ELR (cell line): ENCODE data around the gene TAF6.

ENCODE experiments used
- DNase-seq: peaks from one replicate; pipeline ENCODE4 v3.0.0-alpha.2; 2015; ENCODE audit warnings: low read depth

TAF6 gene

DNA sequence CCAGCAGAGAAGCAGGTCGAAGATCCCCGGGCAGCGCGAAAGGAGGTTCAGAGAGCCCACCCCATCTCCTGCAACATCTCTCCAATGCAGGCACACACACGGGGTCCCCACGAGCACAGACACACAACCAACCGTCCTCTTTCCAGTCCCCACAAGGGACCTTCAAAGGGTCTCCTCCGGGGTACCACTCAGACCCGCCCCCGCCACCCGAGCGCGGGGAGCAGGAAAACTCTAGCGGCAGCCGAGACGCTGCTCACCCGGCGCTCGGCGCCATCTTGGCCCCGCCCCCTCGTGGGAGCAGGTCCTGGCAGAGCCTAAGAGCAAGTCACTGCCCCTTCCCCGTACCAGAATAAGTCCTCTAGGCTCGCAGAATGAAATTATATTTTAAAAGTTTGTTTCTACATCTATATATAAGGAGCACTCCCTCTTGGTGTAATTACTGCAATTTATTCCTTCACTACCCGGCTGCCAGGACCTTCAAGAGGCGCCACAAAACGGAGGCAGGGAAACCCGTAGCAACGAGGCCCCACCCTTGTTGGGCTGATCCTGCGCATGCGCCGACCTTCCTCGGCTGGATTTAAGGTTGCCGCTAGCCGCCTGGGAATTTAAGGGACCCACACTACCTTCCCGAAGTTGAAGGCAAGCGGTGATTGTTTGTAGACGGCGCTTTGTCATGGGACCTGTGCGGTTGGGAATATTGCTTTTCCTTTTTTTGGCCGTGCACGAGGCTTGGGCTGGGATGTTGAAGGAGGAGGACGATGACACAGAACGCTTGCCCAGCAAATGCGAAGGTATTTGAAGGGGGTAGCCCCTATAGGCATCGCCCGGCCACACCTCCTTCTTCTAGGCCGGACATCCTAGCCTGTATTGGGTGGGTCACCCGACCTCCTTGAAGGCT is at the start of gene TAF6, which contains the start of gene CNPY4:
Gene TAF6, minus strand, starts transcription at position 287 of the 898 bp plus-strand sequence. CDS start 5,149 bp downstream, outside the sequence.
Gene CNPY4, plus strand, starts transcription at position 563 of the 898 bp plus-strand sequence. Its CDS starts 111 bp downstream, at position 674.
- DNase-seq: peak; percentile 95

DNA sequence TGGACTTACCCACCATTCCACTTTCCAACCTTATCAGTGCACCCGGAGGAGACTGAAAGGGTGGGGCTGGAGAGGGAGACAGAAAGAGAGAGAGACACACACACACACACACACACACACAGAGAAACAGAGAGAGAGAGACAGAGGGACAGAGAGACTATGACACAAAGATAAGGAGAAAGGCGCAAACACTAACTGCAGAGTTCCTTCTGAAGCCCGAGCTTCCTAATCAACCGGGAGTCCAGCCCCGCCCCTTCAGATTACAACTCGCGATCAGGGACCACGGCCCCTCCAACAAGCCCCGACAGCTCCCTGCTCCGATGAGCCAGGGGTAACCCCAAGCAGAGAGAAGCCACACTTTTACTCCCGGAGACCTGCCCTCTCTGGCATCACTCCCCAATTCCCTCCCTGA is 48.8 kb upstream of the TAF6 start:
- DNase-seq: no peak

DNA sequence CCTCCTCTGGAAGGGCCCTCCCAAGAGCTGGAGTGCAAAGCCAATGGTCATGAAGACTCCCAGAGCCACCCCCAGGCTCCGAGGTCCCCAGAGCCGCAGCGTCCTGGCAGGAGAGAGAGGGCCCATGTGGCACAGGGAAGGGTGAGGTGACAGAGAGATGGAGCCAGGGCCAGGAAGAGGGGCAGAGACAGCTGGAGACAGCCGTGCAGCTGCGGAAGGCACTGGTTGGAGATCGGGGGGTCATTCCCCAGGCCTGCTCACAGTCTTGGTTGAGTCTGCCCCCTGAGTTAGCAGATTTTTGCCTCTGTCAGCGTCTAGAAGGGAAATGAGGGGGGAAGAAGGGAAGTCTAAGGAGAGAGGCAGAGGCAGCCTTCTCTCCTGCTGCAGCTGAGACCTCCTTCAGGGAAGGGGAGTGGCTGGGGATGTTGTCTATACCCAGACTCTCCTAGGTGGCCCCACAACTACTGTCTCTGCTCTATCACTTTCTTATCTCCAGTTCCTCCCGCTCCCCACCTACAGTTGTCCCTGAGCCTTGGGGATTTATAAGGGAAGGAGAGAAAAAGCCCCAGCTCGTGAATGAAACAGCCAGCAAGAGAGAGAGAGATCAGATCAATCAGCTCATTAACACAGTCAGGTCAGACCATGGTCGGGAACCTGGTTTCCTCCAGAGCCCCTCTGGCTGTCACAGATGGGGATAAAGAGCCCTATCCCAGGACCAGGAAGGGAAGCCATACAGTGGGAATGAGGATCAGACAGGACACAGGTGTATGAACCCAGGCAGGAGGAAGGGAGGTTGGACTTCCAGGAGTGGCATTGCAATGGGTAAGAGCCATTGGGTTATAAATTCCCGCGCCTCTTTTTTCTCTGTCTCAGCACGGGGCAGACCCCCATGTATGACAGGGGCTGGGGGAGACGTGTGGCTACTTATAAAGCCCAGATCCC is 48.1 kb upstream of the TAF6 start:
- no peak for DNase-seq

DNA sequence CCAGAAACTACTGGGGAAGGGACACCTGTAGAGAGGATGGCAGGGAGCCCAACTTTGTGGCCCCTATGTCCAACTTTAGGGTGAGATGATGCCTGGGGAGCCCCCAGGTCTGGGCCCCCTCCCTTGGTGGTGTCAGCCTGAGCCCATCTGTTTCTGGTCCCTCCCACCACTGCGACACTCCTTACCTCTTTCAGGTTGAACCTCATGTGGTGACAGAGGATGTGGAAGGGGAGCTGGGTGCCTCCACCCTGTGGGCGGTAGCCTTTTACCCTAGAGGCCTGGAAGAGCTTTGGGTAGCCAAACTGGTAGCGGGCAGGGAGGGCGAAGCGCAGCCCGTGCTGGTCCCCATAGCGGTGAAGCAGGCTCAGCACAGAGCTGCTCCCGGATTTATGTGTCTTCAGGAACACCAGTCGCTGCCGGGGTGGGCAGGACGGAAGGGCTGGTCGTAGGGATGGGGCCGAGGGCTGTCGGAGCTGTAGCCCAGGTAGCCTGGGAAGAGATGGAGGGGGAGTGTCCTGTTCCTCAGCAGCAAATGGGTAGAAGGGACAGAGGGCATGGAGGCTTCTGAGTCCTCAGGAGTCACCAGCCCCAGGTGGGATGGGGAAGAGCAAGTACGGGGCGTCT is 47.3 kb upstream of the TAF6 start:
- DNase-seq: no peak

DNA sequence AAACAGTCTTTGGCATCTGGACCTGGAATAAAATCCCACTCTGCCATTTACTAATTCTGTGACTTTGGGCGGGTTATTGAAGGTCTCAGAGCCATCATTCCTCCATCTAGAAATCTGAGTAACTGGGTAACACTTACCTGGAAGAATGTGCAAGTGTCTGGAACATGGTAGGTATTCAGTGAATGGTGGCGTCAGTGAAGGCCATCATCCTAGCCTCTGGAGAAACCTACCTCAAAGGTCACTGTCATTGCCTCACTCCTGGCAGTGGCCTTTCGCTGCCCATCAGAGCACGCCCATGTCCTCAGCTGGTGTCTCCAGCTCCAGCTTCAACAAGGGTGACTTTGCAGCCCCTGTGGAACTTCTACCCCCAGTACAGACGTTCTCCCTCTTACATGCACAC is 44.7 kb upstream of the TAF6 start:
- no peak for DNase-seq

DNA sequence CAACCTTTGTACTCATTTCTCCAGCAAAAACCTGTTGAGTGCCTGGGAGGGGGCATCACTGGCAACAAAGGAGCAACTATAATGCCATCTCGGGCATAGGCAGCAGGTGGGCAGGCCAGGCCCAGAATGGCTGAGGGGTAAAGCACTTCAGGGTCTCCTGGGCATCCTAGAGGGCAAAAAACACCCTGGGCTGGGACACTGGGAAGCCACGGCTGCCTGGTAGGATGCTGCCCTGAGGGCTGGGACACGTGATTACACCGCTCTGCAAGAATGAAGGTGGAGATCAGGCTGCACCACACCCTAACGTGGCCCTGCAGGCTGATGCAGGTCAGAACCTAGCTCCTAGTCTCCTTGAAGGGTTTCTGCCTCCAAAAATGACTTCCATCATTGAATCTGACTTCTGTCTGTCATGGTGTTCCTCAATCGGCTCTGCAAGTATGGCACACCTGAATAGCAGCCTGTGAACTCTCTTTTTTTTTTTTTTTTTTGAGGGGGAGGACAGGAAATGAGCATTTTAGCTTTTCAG is 43.9 kb upstream of the TAF6 start:
- DNase-seq: peak; percentile 46

DNA sequence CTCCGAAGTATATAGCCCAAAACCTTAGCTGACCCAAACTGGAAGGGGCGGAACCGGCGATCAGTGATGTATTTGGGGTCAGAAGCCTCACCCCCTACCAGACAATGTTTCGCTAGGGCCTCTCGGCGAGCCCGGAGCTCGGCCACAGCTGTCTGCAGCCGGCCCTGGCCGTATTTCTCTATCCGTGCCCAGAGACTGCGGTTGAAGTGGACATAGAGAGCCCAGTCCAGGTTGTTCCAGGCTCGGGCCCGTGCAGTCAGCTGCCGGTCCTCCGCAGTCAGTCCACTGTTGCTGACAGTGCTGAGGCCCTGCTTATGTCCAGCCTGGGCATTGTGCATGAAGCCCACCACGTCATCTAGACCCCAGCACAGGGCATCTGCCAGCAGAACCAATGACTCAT is 40.9 kb upstream of the TAF6 start:
- no peak for DNase-seq

DNA sequence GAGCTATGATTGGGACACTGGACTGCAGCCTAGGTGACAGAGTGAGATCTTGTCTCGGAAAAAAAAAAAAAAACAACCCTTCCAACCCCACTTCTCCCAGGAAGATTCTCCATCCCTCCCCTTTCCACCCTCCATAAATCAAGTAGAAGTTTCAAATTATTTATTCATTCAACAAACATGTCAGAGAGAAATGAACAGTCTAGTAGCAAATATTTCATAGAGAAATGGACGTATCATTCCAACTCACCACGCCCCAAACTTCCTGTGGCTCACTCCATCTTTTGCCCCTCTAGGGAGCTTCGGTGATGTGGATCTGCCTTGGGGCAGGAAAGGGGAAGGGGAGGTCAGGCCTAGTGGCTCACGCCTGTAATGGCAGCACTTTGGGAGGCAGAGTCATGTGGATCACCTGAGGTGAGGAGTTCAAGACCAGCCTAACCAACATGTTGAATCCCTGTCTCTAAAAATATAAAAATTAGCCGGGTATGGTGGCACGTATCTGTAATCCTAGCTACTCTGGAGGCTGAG is 40.0 kb upstream of the TAF6 start:
- peak; percentile 45 for DNase-seq

DNA sequence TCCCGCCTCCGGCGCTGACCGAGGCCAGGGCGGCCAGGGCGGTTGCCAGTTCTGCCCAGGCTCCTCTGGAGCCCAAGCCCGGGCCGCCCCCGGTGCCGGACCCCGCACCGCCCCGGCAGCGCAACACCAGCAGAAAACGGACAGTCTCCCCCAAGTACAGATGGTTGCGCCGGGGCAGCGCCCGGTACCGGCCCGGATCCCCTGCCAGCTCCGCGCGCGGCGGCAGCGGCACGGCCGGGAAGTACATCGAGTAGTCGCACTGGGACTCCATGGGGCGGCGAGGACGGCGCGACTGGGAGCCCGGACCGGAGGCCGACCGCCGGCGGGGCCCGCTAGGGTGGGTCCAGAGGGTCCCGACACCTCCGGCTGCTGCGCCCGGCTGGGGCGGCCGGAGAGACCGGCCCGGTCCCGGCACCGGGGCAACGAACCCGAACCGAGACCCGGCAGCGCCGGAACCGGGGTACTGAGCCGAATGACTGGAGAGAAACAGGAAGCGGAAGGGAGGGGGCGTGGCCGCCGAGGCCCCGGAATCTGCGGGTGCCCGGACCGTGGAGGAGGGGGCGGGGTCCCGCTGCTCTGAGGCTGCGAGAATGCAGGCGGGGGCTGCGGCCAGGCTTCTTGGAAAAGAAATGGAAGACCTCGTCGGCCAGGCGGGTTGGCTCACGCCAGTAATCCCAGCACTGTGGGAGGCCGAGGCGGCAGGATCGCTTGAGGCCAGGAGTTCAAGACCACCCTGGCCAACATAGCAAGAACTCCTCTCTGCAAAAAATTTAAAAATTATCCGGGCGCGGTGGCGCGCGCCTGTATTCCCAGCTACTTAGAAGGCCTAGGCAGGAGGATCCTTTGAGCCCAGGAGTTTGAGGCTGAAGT is 39.3 kb upstream of the TAF6 start, which contains the start of gene TRAPPC14:
Gene TRAPPC14, minus strand, starts transcription at position 495 of the 870 bp plus-strand sequence. Its CDS starts 224 bp downstream, at position 271.
- peak; percentile 83 for DNase-seq

DNA sequence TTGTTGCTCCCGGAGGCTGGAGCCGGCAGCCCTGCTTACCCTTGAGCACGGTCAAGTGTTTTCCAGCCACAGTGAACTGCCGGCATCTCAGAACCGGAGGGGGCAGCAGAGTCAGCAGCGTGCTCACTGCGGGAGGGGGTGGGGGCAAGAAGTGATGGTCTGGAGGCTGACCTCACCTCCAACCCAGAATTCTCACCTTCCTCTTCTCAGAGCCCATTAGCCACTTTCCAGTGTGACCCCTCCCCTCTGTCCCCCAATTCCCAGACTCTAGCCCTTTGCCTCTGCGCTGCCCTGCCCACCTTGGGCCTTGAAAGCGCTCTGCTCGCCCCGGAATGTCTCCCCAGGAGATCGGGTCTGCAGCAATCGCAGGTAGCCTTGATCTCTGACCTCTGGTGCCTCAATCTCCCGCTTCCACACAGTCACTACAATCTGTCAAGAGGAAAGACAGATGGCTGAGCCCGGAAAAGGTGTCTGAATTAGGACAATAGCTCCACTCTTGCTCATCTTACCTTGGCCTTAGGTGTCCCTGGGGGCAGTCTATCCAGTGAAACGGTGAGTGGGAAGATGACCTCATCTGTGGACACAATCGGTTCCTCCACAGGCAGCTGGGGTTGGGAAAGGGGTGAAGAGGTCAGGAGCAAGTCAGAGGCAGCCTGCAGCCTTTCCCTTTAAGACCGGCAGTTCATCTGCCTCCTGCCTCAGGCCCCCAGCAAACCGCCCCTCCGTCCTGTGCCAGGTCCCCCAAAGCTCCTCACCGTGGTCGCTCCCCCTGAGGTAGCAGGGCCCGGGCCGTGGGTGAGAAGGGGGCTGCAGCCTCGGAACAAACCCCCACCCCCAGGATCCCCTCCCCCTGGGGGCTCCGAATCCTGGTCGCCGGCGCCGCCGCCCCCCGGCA is 38.4 kb upstream of the TAF6 start:
- peak; percentile 82 for DNase-seq

DNA sequence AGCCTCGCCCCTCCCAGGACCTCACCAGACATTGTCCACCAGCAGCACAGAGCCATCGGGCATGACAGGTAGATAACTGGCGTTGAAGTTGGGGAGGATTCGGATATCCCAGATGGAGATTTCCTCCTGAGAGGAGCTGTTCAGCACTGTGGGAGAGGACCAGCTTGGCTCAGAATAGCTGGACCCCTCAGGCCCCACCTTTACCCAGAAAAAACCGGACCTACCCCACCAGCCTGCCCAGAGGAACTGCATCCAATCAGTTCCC is 37.8 kb upstream of the TAF6 start:
- no peak for DNase-seq

DNA sequence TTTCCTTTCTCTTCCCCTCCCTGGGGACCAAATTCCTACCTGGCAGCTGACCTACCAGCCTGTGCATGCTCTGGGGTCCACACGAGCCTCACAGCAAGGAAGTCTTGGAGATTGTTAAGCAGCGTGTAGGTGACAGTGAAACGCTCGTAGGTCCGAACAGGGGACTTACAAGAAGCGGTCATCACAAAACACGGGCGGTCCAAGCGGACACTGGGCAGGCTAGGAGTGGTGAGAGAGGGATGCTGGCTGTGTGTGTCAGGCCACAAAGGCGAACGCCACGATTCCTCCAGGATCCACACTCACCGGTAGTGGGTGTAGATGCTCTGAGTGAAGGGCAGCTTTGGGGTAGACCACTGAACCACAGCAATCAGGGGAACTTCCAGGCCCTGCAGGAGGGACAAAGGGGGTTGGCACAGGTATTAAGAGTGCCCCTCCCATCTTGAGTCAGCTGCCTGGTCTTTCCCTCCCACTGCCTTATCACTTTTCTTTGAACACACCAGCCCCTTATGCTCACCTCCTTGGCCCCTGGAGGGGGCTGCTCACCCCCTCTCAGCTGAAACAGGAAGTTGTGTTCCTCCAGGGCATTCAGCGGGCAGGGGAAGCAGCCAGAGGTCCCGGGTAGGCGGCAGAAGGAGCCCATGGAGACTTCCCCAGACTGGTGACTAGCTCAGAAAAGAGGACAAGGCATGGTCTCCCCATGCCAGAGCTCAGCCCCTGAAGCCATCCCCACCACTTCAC is 37.3 kb upstream of the TAF6 start:
- DNase-seq: no peak

DNA sequence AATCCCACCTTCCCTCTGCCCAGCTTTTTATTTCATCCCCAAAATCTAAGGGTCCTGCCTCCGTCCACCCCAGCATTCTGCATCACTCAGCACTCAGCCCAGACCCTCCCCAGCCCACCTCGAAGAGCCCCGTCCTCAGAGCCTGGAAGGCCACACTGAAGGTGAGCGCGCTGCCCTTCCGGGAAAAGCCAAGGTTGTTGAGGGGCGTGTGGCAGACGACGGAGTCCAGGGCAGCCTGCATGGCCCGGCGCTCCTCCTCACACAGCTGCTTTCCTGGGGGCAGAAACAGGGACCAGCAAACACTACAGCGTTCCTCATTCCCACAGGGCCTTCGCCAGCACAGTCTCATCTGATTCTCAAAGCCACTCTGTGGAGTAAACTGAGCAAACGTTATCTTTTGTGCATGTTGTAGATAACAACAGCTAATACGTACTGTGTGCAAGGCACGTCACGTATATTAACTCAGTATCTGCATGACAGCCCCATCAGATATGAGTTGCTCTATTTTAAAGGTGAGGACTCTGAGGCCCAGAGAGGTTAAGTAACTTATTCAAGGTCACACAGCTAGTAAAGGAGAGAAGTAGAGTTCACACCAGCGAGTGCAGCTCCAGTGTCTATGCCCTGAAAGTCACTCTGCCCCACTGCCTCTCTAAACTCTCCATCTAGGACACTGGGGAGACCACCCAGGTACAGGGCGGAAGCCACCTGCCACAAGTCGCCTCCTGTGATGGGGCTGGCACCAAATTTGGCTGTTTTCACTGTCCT is 36.6 kb upstream of the TAF6 start:
- no peak for DNase-seq

DNA sequence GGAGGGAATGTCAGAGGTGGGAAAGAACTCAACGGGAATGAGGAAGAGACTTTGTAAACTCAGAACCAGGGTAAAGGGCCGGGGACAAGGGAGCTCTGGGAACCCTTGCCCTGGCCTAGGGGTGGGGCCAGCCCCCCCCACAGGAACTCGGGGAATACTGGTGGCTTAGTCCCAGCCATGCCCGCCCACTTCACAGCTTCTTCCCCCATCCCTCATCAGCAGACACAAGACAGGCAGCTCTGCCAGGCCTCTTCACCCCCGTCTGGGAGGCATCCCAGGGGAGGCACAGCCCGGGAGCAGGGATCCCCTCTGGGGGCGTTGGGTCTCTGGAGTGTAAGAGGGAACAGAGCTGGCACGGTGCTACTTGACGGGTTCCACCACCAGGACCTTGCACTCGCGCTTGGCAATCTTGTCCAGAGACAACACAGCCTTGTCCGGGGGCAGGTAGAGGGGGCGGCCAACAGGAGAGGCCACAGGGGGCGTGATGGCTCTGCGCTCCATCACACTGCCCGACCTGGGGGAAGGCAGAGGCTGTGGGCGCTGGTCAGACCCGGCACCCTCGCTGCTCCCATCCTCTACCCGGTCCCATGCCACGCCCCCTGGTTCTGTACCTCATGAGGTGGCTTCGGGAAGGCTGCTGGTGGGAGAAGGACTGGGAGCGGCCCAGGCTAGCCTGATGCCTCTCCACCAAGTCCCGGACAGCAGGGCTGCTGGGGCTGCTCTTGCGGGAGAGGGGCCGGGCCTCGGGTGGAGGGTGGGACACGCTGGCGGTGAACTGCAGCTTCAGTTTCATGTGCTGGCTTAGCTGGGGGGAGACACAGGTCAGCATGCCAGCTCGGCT is 35.7 kb upstream of the TAF6 start:
- DNase-seq: no peak

DNA sequence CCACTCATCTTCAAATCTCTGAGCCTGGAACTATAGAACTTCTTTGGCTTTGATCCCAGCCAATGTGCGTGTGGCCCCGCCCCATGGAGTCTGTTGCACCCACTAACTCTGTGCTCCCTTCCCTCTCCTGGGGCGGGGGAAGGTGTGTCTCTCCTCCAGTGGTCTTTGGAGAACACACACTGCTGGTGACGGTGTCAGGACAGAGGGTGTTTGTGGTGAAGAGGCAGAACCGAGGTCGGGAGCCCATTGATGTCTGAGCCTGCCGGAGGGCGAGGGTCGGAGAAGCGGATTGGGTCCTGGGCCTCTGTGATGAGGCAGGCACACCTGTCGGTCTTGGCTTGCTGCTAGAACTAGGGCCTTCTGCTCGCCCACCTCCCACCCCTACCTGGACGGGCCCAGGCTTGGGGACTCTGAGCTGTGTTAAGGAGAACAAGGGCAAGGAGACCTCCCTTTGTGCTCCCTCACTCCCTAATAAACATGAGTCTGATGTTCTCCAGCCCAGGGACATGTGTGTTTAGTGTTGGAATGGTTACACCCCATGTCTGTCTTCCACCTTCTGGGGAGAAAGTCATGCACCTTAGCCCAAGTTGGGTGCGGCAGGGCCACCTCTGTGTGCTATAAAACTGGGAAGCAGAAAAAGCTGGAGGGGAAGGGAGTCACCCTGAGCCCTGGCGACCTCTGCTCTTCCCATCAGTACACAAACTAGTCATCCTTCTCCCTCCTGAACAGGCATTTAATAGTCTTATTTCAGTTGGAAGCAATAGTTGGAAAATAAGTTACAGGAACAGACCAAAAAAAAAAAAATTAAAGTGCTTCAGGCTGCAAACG is 34.8 kb upstream of the TAF6 start:
- DNase-seq: no peak

DNA sequence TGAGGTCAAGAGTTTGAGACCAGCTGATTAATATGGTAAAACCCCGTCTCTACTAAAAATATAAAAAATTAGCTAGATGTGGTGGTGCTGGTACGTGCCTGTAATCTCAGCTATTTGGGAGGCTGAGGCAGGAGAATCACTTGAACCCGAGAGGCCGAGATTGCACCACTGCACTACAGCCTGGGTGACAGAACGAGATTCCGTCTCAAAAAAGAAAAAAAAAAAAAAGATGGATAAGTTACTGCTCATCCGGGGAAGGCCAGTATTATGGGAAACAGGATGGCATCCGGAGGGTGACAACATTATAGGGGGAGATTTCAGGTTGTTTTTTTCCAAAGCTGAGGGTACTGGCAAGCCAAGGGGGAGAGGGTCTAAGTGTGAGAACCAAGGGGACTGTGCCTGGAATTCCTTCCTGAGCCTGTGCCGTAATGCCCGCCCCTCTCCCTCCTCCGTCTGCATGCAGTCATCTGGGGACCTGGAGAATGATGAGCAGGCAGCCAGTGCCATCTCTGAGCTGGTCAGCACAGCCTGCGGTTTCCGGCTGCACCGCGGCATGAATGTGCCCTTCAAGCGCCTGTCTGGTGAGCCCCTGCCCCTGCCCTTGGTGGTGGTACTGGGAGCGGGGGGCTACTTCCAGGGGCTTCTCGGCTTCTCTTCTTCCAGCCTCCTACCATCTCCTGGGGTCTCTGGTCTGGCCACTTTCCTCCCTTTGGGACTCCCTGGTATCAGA is 33.9 kb upstream of the TAF6 start:
- no peak for DNase-seq
